ENCODE measurements around the gene RNF150.
A peak's percentile ranks its signal among the peaks of the same experiment; 100 is the strongest.

RNF150 gene

GRCh38 chr4:140865253-140866217 lies 267.7 kb downstream of the RNF150 start:
- no peak for DNase-seq (ENCODE audit: low spot score)

- no peak for DNase-seq (ENCODE audit: low spot score)
These were observed 270.1 kb downstream of the RNF150 start for GRCh38 chr4:140863197-140863596.

GRCh38 chr4:140862177-140862442 lies 271.2 kb downstream of the RNF150 start:
- DNase-seq (ENCODE audit: low spot score): no peak

- DNase-seq (ENCODE audit: low spot score): peak; percentile 79
These were observed 271.7 kb downstream of the RNF150 start for GRCh38 chr4:140861359-140862176.

- DNase-seq (ENCODE audit: low spot score): no peak
These were observed 274.4 kb downstream of the RNF150 start for GRCh38 chr4:140858897-140859296.

GRCh38 chr4:140857111-140857510 lies 276.2 kb downstream of the RNF150 start:
- no peak for DNase-seq (ENCODE audit: low spot score)

GRCh38 chr4:140856621-140857062 lies 276.6 kb downstream of the RNF150 start:
- peak; percentile 47 for DNase-seq (ENCODE audit: low spot score)

GRCh38 chr4:140854168-140854567 lies 279.1 kb downstream of the RNF150 start:
- no peak for DNase-seq (ENCODE audit: low spot score)

- no peak for DNase-seq (ENCODE audit: low spot score)
These were observed 281.5 kb downstream of the RNF150 start for GRCh38 chr4:140851804-140852203.

- DNase-seq (ENCODE audit: low spot score): peak; percentile 63
These were observed 282.1 kb downstream of the RNF150 start for GRCh38 chr4:140851032-140851636.

- no peak for DNase-seq (ENCODE audit: low spot score)
These were observed 283.7 kb downstream of the RNF150 start for GRCh38 chr4:140849526-140849925.

- DNase-seq (ENCODE audit: low spot score): no peak
These were observed 286.5 kb downstream of the RNF150 start for GRCh38 chr4:140846736-140847135.

- no peak for DNase-seq (ENCODE audit: low spot score)
These were observed 289.2 kb downstream of the RNF150 start for GRCh38 chr4:140844061-140844460.

GRCh38 chr4:140841186-140841585 lies 292.1 kb downstream of the RNF150 start:
- DNase-seq (ENCODE audit: low spot score): no peak

GRCh38 chr4:140839888-140840790 lies 293.1 kb downstream of the RNF150 start:
- DNase-seq (ENCODE audit: low spot score): no peak

GRCh38 chr4:140839406-140839805 lies 293.9 kb downstream of the RNF150 start:
- no peak for DNase-seq (ENCODE audit: low spot score)

- no peak for DNase-seq (ENCODE audit: low spot score)
These were observed 295.5 kb downstream of the RNF150 start for GRCh38 chr4:140837736-140838135.

- no peak for DNase-seq (ENCODE audit: low spot score)
These were observed 298.3 kb downstream of the RNF150 start for GRCh38 chr4:140834839-140835495.

GRCh38 chr4:140833280-140833679 lies 300.0 kb downstream of the RNF150 start:
- no peak for DNase-seq (ENCODE audit: low spot score)

- DNase-seq (ENCODE audit: low spot score): no peak
These were observed 303.4 kb downstream of the RNF150 start for GRCh38 chr4:140829825-140830224.

GRCh38 chr4:140826701-140827027 lies 306.6 kb downstream of the RNF150 start:
- no peak for DNase-seq (ENCODE audit: low spot score)
